Measurements from ENCODE around the gene ZNF865. TPM values are rescaled to one million over a fixed set of nuclear protein-coding genes. Genes with fewer than 3 reads are reported as not detected.

The ZNF865 gene
- total RNA-seq, 4 donors from 2014 or later = 8.1 to 17.8 (median 12.3) TPM

DNA sequence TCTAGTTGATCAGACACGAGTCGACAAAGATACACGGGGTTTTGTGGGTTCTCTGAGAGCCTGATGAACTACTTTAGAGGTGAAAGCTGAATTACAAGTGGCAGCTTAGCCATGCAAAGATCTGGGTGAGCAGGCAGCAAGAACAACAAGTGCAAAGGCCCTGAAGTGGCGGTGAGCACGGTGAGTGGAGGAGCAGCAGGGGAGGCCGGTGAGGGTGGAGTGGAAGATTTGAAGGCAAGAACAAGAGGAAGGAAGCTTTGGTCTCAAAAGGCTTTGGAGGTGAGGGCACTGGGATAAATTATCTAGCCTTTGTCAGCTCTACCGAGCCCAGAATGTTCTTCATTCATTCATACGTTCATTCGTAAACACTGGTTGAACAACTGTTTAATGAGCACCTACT, 1.4 kb downstream of the ZNF865 start:
- intact Hi-C loops (cut with DNase I; ENCODE audit: low total_unique reads) = no loop called here
- 72 to 75% methylated on average over 9 of the region's 9 CpGs for WGBS, 2 donors
- TF ChIP-seq, protein P1, sequence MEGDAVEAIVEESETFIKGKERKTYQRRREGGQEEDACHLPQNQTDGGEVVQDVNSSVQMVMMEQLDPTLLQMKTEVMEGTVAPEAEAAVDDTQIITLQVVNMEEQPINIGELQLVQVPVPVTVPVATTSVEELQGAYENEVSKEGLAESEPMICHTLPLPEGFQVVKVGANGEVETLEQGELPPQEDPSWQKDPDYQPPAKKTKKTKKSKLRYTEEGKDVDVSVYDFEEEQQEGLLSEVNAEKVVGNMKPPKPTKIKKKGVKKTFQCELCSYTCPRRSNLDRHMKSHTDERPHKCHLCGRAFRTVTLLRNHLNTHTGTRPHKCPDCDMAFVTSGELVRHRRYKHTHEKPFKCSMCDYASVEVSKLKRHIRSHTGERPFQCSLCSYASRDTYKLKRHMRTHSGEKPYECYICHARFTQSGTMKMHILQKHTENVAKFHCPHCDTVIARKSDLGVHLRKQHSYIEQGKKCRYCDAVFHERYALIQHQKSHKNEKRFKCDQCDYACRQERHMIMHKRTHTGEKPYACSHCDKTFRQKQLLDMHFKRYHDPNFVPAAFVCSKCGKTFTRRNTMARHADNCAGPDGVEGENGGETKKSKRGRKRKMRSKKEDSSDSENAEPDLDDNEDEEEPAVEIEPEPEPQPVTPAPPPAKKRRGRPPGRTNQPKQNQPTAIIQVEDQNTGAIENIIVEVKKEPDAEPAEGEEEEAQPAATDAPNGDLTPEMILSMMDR (IDR thresholded peaks at IDR 0.05) = no peak
- no peak for TF ChIP-seq POLR2A (IDR thresholded peaks at IDR 0.05)
- H3K4me3 ChIP-seq (ENCODE audit: low read depth, poor library complexity, severe bottlenecking) = no peak overlapping the region
- no peak for DNase-seq (ENCODE audit: low spot score in 2 of 2)

DNA sequence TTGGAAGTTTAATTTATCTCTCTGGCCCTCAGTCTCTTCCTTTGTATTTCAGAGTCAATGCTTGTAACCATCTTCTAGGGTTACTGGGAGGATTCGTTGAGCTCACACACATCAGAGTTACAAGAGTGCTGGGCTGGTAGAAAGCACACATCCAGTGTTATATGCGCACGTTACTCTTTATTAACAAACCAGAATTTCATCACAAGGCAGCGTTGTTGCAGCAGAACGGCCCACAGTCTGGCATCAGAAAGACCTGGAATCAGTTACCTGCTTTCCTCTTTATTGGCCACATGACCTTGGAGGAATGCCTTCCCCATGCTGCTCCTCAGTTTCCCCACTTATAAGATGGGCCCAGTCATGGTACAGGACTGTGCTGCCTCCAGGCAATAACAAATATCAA, 3.9 kb downstream of the ZNF865 start:
- no peak overlapping the region for H3K4me3 ChIP-seq (ENCODE audit: low read depth, poor library complexity, severe bottlenecking)
- no peak for TF ChIP-seq POLR2A (IDR thresholded peaks at IDR 0.05)
- TF ChIP-seq, protein P1 (IDR thresholded peaks at IDR 0.05) = no peak
- no peak for DNase-seq (ENCODE audit: low spot score in 2 of 2)
- intact Hi-C loops (cut with DNase I; ENCODE audit: low total_unique reads) = no loop called here
- WGBS, 2 donors = 90 to 96% methylated on average over 5 of the region's 5 CpGs

- no peak for DNase-seq (ENCODE audit: low spot score in 2 of 2)
- intact Hi-C loops (cut with DNase I; ENCODE audit: low total_unique reads) = loop anchor here (10.0 kb wide), 1 partner anchor 97 kb away; no protein-coding TSS in a partner anchor
- no peak overlapping the region for H3K4me3 ChIP-seq (ENCODE audit: low read depth, poor library complexity, severe bottlenecking)
- WGBS, 2 donors = 70 to 79% methylated on average over 15 of the region's 15 CpGs
- TF ChIP-seq POLR2A (IDR thresholded peaks at IDR 0.05) = no peak
- TF ChIP-seq, protein P1 (IDR thresholded peaks at IDR 0.05) = no peak
These were observed 6.0 kb downstream of the ZNF865 start for GRCh38 chr19:55611300-55611982.

DNA sequence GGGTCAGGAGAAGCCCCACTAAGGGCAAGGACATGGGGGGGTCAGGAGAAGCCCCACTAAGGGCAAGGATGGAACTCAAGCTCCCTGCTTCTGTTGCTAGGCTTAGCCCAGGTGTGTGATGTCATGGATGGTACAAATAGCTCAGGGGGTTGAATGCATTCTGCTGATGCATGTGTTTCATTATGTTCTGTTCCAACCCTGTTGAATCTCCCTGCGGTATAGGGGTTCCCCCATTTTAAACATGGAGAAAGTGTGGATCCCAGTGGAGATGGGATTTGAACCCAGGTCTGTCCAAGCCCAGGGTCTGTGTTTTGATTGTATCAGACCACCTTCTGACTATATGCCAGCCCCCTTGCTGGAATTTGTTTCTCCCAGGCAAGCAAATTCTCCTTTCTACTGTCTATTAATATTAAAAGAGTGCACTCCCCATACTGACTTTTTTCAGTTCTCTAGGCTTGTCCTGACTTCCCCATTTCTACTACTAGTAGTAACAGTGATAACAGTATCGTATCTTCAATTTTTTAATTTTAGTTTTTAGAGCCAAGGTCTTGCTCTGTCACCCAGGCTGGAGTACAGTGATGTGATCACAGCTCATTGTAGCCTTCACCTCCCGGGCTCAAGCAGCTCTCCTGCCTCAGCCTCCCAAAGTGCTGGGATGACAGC, 6.7 kb downstream of the ZNF865 start:
- WGBS, 2 donors = 73% methylated on average over 3 of the region's 3 CpGs
- TF ChIP-seq POLR2A (IDR thresholded peaks at IDR 0.05) = no peak
- TF ChIP-seq, protein P1 (IDR thresholded peaks at IDR 0.05) = no peak
- H3K4me3 ChIP-seq (ENCODE audit: low read depth, poor library complexity, severe bottlenecking) = no peak overlapping the region
- DNase-seq (ENCODE audit: low spot score in 2 of 2) = no peak
- intact Hi-C loops (cut with DNase I; ENCODE audit: low total_unique reads) = loop anchor here (10.0 kb wide), 1 partner anchor 97 kb away; no protein-coding TSS in a partner anchor

DNA sequence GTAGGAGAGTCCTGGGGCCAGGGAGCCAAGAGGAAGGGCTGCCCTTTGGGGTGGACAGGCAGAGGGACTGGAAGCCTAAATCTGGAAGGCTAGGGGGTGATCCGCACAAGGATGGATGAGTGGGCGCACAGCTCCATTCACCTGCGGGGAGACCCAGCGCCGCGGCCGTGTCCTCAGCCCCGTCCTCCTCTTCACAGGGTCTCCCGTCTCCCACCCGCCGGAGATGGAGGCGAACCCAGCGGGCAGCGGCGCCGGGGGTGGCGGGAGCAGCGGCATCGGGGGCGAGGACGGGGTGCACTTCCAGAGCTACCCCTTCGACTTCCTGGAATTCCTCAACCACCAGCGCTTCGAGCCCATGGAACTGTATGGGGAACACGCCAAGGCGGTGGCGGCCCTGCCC, 7.9 kb downstream of the ZNF865 start:
- DNase-seq (ENCODE audit: low spot score in 2 of 2) = no peak
- intact Hi-C loops (cut with DNase I; ENCODE audit: low total_unique reads) = loop anchor here (10.0 kb wide), 1 partner anchor 99 kb away; no protein-coding TSS in a partner anchor
- TF ChIP-seq, protein P1 (IDR thresholded peaks at IDR 0.05) = no peak
- WGBS, 2 donors = 93 to 94% methylated on average over 27 of the region's 27 CpGs
- H3K4me3 ChIP-seq (ENCODE audit: low read depth, poor library complexity, severe bottlenecking) = no peak overlapping the region

Measured in lower leg skin (tissue), 4 donors.